NCI-H446 treated with DMSO at 0.1 percent for 48 hours (cell line): Measurements from ENCODE around the gene MBOAT7.
"Not testable (repeated sequence)": the region's sequence is repeated elsewhere in the genome, so short reads cannot be mapped to it uniquely, and the experiment has no call there.

ENCODE experiments used
- DNase-seq: peaks from one replicate; lab custom pipeline; 2025; lab: John Stamatoyannopoulos, UW

The MBOAT7 gene

DNA sequence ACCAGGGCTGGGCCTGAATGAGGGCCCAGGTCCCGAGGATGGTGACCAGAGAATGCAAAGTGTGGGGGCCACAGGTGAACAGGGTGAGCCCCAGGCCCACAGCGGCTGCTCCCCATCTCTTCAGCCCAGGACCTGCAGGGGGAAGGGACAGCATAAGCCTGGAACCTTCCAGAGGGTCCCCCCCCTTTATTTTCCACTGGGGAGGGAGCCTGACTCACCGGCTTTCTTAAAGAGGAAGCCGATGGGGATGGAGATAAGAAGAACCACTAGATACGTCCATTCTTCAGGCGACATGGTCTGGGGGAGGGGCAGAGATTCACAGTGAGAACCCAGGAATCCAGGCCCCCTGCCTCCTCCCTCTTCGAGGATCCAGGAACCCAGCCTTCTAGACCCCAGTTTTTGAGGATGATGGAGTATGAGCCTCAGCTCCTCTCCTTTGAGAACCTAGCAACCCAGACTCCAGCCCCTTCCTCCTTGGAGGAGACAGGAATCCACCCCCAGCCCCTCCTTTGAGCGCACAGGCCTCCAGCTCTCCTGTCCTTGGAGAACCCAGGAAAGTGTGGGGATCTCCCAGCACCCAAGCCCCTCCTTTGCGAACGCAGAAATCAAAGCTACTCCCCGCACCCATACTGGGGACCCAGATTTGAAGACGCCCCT is 1.0 kb downstream of the MBOAT7 start:
- no peak for DNase-seq

DNA sequence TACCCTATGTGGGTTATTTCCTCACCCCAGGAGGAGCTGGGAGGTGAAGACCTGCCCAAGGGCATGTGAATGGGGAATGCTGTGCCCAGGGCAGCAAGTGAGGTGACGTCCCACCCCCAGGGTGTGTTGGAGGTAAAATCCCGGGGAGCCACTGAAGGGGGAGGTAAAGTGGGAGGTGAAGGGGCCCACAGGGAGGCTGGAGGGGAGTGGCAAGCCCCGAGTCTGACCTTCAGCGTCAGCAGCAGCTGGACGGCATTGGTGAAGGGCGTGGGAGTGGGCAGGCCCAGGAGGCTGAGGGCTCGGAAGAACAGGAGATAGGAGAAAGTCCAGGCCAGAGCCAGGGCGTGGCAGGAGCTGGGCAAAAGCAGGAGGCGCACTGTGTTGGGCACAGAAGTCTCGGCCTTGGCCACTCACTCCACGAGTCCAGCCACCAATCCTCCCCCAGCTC is 2.4 kb downstream of the MBOAT7 start:
- DNase-seq = no peak

DNA sequence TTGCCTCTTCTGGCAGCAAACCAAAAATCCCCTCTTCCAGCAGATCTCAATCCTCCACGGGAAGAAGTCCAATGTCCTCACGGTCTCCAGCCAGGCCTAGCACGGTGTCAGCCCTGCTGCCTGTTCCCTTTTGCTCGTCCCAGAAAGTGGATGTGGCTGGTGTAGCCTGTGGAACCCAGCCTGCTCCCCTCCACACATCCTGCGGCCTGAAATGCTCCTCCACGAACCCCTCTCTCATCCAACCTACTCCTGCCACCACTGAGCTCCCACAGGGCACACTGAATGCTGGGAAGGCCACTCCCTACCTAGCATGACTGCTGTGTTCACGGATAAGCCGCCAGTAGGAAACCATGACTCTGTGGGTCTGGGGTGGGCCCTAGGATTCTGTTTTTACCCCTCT is 3.0 kb downstream of the MBOAT7 start:
- DNase-seq = no peak

DNA sequence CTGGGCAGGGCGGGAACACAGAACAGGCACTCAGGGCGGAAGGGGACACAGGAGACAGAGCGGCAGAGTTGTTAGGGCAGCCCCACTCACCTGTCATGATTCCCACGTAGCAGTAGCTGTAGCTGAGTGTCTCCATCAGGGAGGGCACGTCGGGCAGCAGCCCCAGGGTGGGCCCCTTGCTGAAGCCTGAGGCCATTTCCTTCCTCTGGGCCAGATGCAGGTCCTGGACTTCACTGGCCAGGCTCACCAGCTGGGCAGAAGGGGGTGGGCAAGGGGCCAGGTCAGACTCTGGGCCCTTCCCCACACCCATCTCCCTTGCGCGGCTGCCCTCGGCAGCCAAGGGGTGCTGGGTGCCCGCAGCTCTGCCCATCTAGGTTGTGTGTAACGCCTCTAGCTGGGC is 5.9 kb downstream of the MBOAT7 start:
- DNase-seq = no peak

DNA sequence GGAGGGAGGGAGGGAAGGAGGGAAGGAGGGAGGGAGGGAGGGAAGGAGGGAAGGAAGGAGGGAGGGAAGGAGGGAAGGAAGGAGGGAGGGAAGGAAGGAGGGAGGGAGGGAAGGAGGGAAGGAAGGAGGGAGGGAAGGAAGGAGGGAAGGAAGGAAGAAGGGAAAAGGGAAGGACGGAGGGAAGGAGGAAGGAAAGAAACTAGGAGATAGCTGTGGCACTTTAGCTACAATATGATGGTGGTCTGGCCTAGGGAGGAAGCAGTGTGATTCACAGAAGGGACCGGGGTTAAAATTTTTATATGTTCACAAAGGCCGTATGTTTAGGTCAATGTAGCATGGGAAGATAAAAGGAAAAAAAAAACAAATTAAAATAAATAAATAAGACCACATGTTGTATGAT is 7.5 kb downstream of the MBOAT7 start:
- not testable (repeated sequence) for DNase-seq

DNA sequence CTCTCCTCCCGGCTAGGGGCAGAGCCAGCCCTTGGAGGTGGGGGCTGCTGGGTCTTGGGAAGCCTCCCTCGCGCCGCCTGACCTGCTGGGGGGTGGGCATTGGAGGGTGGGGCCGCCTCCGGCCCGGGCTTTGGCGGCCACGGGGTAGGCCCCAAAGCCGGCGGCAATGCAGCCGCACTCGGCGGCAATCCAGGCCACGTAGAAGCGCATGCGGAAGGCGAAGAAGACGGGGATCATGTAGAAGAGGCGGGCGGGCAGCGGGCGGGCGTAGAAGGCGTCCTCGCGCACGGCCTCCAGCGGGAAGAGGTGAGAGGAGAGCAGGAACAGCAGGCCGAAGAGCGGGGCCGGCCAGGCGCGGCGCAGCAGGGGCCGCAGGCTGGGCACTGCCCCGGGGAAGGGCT is 8.7 kb downstream of the MBOAT7 start:
- DNase-seq = no peak

DNA sequence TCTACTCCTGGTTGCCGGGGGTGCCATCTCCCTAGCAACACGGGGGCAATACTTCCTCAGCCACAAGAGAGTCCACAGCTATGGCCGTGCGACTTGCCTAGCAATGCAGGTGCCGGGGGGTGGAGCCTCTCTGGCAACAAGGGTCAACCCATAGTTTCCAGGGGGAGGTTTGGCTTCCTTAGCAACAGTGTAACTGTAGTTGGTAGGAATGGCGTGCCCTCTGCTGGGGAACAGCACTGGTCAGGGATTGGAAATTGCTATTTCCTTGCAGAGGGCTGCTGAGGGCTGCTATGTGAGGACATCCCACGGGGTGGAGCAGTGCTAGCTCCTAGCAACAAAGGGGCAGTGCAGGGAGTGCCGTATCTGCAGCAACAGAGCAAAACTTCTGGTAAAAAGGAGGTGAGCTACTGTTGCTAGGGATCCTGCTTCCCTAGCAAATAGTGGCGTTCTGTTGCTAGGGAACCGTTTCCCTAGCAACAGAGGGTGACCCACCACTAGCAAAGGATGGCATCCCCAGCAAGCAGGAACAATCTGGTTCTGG is 9.4 kb downstream of the MBOAT7 start:
- DNase-seq = no peak

DNA sequence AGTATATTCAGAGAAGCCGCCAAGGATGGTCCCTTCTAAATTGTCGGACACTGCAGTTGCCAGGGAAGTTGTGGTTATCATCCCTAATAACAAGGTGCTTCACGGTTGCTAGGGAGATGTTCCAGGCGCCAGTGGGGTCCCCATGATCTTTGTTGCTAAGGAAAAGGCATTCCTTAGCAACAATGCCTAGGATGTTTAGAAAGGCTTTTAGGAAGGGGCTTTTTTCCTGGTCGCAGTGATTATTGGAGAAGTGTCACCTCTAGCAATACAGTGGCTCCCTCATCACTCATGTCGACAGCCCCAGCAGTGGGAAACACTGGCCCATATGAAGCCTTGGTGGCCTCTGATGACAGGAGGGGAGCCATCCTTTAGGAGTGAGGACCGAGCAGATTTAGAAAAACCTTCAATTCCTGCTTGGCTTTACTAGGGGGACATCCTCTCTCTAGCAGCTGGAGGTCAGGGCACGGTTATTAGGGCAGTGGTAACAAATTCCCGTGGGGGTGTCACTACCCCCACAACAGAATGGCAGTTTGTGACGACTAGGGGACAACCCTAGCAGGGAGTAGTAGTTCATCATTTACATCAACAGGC is 10.0 kb downstream of the MBOAT7 start:
- no peak for DNase-seq

DNA sequence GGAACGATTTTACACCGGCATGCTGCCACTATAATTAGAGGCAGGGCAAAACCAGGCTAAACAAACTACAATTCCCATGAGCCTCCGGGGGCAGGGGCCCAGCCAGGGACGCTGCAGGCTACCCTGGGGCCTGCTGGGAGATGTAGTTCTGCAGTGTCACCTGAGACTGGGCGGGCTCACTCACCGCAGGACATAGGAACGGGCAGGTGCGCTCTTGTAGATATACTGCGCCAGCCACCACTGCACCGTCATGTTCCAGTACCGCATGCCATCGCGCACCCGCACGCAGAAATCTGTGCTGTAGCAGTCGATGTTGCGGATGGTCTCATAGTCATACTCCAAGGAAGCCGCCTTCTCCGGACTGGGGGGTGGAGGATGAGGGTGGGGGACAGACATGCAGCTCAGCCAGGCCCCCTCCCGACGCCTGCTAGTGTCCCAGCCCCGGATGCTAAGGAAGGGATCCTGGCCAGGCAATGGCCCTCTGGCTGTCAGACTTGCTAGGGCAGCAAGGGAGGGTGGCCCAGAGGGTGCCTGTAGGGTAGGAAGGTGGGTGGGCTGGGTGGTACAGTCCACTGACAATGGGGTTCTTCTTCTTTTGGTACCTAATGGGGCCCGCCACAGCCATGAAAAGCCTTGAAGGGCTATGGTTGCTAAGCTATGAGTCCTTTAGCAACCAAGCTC is 10.7 kb downstream of the MBOAT7 start:
- DNase-seq = no peak

DNA sequence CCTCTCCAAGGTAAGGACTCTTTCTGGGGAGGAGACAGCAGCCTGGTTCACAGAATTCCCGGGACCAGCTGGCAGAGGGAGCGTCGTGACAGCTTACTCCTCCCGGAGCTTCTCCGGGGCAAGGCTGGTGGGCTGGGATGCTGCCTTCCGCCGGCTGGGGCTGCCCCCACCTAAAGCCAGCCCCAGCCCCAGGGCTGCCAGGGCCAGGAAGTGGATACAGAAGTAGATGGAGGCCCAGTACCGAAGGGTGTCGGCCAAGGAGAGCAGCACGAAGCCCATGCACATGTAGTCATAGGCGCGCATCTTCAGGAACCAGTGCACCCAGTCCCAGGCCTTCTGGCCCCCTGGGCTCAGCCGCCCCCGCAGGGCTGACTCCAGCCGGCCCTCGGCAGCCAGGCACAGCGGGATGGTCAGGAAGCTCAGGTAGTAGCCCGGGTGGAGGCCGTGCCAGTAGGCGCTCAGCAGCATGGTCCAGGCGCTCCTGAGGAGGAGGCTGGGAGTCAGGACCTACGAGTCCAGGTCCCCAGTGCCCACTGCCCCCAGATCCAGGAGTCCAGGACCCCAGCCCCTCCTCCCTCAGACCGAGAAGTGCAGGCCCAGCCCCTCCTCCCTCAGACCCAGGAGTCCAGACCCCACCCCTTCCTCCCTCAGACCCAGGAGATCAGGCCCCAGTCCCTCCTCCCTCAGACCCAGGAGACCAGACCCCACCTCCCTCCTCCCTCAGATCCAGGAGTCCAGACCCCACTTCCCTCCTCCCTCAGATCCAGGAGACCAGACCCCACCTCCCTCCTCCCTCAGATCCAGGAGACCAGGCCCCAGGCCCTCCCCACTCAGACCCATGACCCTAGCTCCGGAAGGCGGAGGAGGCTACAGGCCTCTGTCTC is 15.2 kb downstream of the MBOAT7 start:
- DNase-seq = no peak

DNA sequence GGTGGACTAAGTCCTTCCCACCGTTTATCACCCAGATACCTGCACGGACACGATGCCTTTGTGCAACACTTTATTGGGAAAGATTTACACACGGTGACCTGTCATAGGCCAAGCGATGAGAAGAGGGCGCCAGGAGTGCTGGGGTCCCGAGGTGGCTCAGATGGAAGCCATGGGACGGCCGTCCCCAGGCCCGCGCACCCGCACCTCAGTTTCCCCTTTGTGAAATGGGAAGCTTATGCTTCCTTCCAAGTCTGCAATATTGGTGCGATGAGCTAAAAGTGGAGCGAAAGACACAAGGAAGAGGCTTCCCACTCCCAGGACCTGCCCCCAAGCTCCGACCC is 16.1 kb downstream of the MBOAT7 start:
- no peak for DNase-seq

DNA sequence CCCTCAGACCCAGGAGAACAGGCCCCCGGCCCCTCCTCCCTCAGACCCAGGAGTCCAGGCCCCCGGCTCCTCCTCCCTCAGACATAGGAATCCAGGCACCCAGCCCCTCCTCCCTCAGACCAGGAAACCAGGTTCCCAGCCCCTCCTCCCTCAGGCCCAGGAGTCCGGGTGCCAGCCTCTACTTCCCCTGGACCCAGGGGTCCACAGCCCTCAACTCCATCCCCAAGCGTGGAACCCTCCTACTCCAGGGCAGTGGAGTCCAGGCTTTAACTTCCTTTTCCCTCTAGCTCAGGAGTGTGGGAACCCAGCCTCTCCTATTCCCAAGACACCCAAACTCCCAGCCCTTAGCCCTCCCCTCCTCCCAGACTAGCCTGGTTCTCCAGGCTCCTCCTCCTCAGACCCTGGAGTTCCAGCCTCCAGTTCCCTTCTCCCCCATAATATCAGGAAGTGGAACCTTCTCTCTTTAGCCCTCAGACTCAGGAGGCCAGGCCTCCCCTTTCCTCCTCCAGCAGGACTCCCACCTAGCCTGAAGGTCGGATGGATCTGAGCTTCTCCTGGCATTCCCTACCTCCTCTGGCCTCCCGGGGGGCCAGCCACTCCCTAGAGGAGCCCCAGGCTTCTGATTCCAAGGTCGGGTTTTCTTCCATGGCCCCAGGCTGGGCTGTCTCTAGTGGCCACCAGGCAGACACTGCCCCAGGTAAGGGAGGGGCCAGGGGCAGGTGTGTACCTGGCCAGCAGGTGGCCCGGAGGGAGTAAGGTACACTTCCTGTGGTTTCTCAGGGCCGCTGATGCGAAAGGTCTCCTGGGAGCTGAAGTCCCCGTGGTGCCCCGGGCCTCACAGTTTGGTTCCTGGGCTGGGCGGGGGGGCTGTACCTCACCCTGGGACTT is 16.7 kb downstream of the MBOAT7 start, which contains the start of gene TMC4:
TMC4 (minus strand) TSS at position 690 of the 888 bp plus-strand sequence; CDS start at position 647, 43 bp downstream.
- no peak for DNase-seq

DNA sequence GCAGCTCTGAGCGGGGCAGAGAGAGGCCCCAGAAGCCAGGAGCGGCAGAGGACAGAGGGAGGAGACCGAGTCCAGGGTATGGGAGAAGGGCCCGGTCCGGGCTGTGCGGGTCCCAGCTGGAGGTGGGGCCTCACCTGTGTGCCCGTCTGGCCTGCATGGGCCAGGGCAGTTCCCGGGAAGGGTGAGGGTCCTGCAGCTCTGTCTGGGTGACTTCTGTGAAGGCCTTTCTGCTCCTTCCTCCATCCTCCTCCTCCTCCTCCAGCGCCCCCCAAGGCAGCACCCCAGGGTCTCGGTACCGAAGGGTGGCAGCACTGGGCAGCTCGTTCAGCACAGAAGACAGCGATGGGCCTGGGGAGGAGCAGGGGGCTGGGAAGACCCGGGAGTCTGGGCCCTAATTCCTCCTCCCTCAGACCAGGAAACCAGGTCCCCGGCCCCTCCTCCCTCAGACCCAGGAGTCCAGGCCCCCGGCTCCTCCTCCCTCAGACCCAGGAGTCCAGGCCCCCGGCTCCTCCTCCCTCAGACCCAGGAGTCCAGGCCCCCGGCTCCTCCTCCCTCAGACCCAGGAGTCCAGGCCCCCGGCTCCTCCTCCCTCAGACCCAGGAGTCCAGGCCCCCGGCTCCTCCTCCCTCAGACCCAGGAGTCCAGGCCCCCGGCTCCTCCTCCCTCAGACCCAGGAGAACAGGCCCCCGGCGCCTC is 17.5 kb downstream of the MBOAT7 start:
- not testable (repeated sequence) for DNase-seq

DNA sequence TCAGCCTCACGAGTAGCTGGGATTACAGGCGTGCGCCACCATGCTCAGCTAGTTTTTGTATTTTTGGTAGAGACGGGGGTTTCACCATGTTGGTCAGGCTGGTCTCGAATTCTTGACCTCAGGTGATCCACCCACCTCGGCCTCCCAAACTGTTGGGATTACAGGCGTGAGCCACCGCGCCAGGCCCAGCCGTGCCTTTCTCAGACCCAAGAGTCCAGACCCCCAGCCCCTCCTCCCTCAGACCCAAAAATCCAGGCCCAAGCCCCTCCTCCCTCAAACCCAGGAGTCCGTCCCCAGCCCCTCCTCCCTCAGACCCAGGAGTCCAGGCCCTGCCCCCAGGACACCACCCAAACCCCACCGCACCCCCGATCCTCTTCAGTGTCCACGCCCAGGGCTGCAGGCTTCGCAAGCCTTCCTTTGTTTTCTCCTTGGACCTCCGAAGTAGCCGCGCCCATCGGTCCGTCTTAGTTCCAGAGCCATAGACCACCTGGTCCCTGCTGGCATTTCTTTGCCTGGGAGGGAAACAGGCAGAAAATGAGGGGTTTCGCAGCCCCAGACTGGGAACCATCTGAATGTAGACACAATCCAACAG is 20.1 kb downstream of the MBOAT7 start:
- DNase-seq = no peak

DNA sequence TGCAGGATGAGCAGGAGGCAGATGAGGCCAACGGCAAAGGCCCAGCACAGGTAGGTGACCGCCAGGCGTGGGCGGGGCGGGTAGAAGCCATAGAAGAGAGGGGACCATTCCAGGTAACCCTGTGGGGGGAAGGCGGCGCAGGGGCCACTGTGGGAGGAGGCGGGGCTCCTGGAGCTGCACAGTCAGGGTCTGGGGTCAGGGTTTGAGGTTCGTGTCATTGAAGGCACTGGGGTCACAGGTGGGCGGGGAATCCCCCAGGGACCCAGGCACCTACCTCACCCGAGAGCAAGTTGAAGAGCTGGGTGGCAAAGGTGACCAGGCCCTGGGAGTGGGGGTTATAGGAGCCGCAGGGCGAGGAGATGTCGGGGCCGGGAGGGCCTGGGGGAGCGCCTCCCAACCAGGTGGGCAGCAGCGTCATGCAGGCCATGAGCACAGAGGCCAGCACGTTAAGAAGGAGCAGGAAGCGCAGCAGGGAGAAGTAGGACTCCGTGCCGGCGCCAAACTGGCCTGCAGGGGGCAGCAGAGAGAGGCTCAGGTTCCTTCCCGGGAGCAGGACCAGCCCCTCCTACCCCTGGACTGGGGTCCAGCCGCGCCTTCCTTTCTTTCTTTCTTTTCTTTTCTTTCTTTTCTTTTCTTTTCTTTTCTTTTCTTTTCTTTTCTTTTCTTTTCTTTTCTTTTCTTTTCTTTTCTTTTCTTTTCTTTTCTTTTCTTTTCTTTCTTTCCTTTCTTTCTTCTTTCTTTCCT is 21.0 kb downstream of the MBOAT7 start:
- peak; percentile 58 for DNase-seq

DNA sequence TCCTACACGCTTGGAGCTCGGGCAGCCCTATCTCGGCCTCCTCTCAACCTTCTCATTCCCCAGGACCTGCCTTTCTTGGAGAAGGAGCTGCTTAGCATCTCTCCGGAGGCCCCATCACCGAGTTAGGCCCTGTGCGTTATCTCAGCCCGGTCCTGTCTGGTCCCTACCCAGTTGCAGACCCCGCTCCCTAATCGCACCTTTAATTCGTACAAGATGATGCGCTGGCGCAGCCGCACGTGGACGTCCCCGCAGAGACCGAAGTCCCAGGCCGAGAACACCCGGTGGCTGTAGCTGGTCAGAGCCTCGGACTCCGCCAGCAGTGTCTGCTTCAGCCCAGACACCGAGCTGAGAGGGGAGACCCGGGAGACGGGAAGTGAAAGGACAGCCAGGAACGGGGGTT is 24.2 kb downstream of the MBOAT7 start:
- no peak for DNase-seq

DNA sequence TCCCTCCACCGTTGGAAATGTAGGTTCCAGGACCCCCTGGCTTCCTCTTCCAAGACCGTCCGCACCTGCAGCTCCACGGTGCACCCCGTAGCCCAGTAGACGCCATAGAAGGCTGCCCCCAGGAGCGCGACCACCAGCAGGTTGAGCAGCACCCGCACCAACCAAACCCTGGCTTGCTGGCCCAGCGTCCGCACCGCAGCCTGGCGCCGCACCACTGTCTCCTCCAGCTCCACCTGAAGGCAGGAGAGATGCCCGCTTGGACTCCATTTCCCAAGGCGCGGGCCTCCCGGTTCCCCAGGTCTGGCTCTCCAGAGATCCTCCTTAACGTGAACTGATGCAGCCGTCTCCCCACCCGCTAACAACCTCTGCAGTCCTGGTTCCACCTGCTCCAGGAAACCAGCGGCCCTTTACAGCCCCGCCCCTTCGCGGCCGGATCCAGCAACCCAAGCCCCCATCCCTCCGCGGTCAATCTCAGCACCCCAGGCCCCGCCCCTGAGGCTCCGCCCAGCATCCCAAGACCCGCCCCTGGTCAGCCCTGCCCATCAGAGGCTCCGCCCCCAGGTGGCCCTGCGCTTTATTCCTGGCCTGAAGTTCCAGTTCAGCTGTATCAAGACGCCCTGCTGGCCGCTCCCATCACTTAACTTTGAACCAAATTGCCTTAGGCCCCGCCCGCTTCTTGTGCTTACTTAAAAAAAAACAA is 24.9 kb downstream of the MBOAT7 start:
- no peak for DNase-seq

DNA sequence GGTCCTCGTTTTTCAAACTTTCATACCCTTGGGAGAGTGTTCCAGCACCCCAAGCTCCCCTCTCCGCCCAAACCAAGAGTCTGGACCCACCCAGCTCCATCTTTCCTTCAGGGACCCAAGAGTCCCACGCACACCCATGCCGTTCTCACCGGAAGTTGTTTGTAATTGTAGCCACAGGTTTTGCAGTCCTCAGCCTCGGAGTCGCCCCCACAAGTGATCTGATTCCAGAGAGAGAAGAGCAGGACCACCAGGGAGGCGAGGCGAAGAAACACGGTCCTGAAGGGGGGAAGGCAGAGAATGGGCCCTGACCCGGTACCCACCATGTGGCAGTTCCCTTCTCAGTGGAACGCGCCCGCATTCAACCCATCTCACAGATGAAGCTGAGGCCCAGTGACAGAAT is 26.5 kb downstream of the MBOAT7 start:
- no peak for DNase-seq
